ENCODE data around the gene OR1J1.

DNA sequence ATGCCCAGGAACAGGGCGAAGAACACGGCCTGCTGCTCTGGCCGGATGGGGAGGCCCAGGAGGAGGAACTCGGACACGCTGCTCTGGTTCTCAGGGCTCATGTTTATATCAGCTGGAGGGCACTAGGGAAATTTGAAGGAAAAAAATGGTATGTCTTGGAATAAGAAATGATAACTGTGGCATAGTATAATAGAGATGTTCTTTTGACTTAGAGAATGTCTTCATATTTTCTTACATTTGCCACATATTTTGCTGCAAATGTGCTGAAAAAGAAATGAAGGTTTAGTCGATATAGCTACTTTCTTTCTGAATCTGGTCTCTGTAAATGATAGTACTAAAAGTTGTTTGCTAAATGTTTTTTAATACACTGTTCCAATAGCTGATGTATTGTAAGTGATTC lies at the start of gene OR1J1:
- TF ChIP-seq, protein P1, sequence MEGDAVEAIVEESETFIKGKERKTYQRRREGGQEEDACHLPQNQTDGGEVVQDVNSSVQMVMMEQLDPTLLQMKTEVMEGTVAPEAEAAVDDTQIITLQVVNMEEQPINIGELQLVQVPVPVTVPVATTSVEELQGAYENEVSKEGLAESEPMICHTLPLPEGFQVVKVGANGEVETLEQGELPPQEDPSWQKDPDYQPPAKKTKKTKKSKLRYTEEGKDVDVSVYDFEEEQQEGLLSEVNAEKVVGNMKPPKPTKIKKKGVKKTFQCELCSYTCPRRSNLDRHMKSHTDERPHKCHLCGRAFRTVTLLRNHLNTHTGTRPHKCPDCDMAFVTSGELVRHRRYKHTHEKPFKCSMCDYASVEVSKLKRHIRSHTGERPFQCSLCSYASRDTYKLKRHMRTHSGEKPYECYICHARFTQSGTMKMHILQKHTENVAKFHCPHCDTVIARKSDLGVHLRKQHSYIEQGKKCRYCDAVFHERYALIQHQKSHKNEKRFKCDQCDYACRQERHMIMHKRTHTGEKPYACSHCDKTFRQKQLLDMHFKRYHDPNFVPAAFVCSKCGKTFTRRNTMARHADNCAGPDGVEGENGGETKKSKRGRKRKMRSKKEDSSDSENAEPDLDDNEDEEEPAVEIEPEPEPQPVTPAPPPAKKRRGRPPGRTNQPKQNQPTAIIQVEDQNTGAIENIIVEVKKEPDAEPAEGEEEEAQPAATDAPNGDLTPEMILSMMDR (IDR thresholded peaks at IDR 0.05), result no peak
- no peak for TF ChIP-seq POLR2A (IDR thresholded peaks at IDR 0.05)
